HCT116 (cell line): ENCODE results near the gene ATAT1. TPM values are rescaled to one million over a fixed set of nuclear protein-coding genes. Genes with fewer than 3 reads are reported as not detected.
A peak's percentile ranks its signal among the peaks of the same experiment; 100 is the strongest.

Experiments
- ATAC-seq: fragments of 200-7000 bp; cut with Tn5 transposase; 2 replicates; pipeline ENCODE4 v1.9.1; 2020; ENCODE audit warnings: mild to moderate bottlenecking, moderate library complexity
- BruUV-seq: library from RNA; stranded (reverse); fragments of 400-500 nt; replicated peaks from 2 replicates; lab custom pipeline; 2021; lab: Mats Ljungman, UMichigan
- CTCF ChIA-PET: fragments of 300-600 bp; sonication (Branson Sonifier 250); formaldehyde crosslinking; loops from one replicate; lab custom pipeline; 2021; ENCODE audit warnings: antibody characterized with exemption; lab: Charles Lee
- POLR2A ChIA-PET: fragments of 300-600, 350-600 bp; sonication (Branson Sonifier 250); formaldehyde crosslinking; loops from one replicate; lab custom pipeline; 2021; ENCODE audit warnings: antibody characterized with exemption; lab: Charles Lee
- RAD21 ChIA-PET, 2 experiments: fragments of 300-600 bp; sonication (Branson Sonifier 250); formaldehyde crosslinking; loops; one replicate each; lab custom pipeline; 2023; ENCODE audit warnings: low total read pairs in 2 of 2; ENCODE audit not compliant: uncharacterized antibody in 2 of 2, unreplicated experiment in 2 of 2, low non-redundant PET in 1 of 2; lab: Charles Lee
- DNase-seq: peaks from one replicate; pipeline ENCODE4 v3.0.0-alpha.2; 2010; ENCODE audit warnings: low read depth, low spot score
- H2AFZ ChIP-seq: fragments of 200-600 bp; shearing (Covaris generic), sonication (generic); 2 replicates; pipeline ENCODE4 v1.6.1; 2017; ENCODE audit warnings: low read depth, mixed run types, mixed read lengths, antibody characterized with exemption, low read length; ENCODE audit not compliant: poor library complexity, severe bottlenecking
- H3K27ac ChIP-seq: 2 replicates; pipeline ENCODE4 v1.5.1; 2012; ENCODE audit warnings: low read depth, low read length
- H3K27me3 ChIP-seq: fragments of 200-600 bp; sonication (generic); 2 replicates; pipeline ENCODE4 v1.6.1; 2016; ENCODE audit warnings: mixed run types, low read length, mixed read lengths; ENCODE audit not compliant: insufficient read depth
- H3K36me3 ChIP-seq, 2 experiments: fragments of 200-500 bp in 1 of 2; fragments of 200-600 bp in 1 of 2; sonication (Bioruptor generic) in 1 of 2; sonication (generic) in 1 of 2; 2 replicates each; pipeline versions ENCODE4 v1.5.1 to v1.6.1; 2014 to 2016; ENCODE audit warnings: low read length in 2 of 2, inconsistent platforms in 1 of 2, mixed read lengths in 1 of 2, mixed run types in 1 of 2; ENCODE audit not compliant: insufficient read depth in 2 of 2, control insufficient read depth in 1 of 2
- H3K4me1 ChIP-seq, 2 experiments: fragments of 200-600 bp in 1 of 2; sonication (generic) in 1 of 2; 2 replicates each; pipeline versions ENCODE4 v1.5.1 to v1.6.1; 2012 to 2017; ENCODE audit warnings: low read length in 2 of 2, inconsistent platforms in 1 of 2, mild to moderate bottlenecking in 1 of 2, mixed read lengths in 1 of 2, mixed run types in 1 of 2, moderate library complexity in 1 of 2; ENCODE audit not compliant: insufficient read depth in 2 of 2, control insufficient read depth in 1 of 2
- H3K4me2 ChIP-seq: fragments of 200-600 bp; sonication (generic); 2 replicates; pipeline ENCODE4 v1.6.1; 2017; ENCODE audit warnings: mixed run types, low read length, mixed read lengths
- H3K4me3 ChIP-seq, 2 experiments: fragments of 200-600 bp in 1 of 2; sonication (generic) in 1 of 2; replicated peaks in 1 of 2; 2 replicates each; pipeline ENCODE4 v1.5.1; 2011 to 2016; ENCODE audit warnings: low read length in 2 of 2, control low read depth in 1 of 2, low read depth in 1 of 2, mild to moderate bottlenecking in 1 of 2, mixed read lengths in 1 of 2, mixed run types in 1 of 2
- H3K79me2 ChIP-seq: fragments of 200-600 bp; sonication (generic); 2 replicates; pipeline ENCODE4 v1.6.1; 2017; ENCODE audit warnings: mild to moderate bottlenecking, mixed run types, low read length, moderate library complexity, mixed read lengths; ENCODE audit not compliant: insufficient read depth
- H3K9ac ChIP-seq: fragments of 200-600 bp; sonication (generic); 2 replicates; pipeline ENCODE4 v1.6.1; 2016; ENCODE audit warnings: low read length, mixed read lengths
- H3K9me2 ChIP-seq: fragments of 200-600 bp; sonication (generic), shearing (Covaris generic); 2 replicates; pipeline ENCODE4 v1.6.1; 2017; ENCODE audit warnings: mixed run types, mild to moderate bottlenecking, moderate library complexity; ENCODE audit not compliant: insufficient read depth
- H3K9me3 ChIP-seq, 2 experiments: fragments of 200-500 bp in 1 of 2; fragments of 200-600 bp in 1 of 2; sonication (Bioruptor generic) in 1 of 2; sonication (generic) in 1 of 2; 2 replicates each; pipeline ENCODE4 v1.6.1; 2014 to 2017; ENCODE audit warnings: low read length in 2 of 2, mixed read lengths in 2 of 2, inconsistent platforms in 1 of 2, low read depth in 1 of 2, mild to moderate bottlenecking in 1 of 2, mixed run types in 1 of 2, moderate library complexity in 1 of 2; ENCODE audit not compliant: control insufficient read depth in 1 of 2, insufficient read depth in 1 of 2
- H4K20me1 ChIP-seq: fragments of 200-600 bp; sonication (generic), shearing (Covaris generic); 2 replicates; pipeline ENCODE4 v1.6.1; 2017; ENCODE audit warnings: mixed run types, mild to moderate bottlenecking, moderate library complexity; ENCODE audit not compliant: insufficient read depth
- CTCF ChIP-seq, 3 experiments: fragments of 200-600 bp in 1 of 3; sonication (generic) in 1 of 3; IDR thresholded peaks in 2 of 3; conservative IDR thresholded peaks in 1 of 3; 2 replicates each; pipeline ENCODE4 v1.5.1; 2012 to 2017; ENCODE audit warnings: low read depth in 2 of 3, low read length in 2 of 3, antibody characterized with exemption in 1 of 3, borderline replicate concordance in 1 of 3, control low read depth in 1 of 3, mild to moderate bottlenecking in 1 of 3, mixed read lengths in 1 of 3, mixed run types in 1 of 3, moderate library complexity in 1 of 3; ENCODE audit not compliant: insufficient read depth in 1 of 3
- EGR1 ChIP-seq: IDR thresholded peaks from 2 replicates; pipeline ENCODE4 v1.6.1; 2012; ENCODE audit warnings: low read depth
- ELF1 ChIP-seq: IDR thresholded peaks from 2 replicates; pipeline ENCODE4 v1.6.1; 2012; ENCODE audit warnings: low read depth, borderline replicate concordance
- EZH2phosphoT487 ChIP-seq: fragments of 200-600 bp; IDR thresholded peaks from 2 replicates; pipeline ENCODE4 v1.6.1; 2018; ENCODE audit warnings: antibody characterized with exemption, borderline replicate concordance
- POLR2A ChIP-seq: IDR thresholded peaks from 2 replicates; pipeline ENCODE4 v1.7.0; 2011; ENCODE audit warnings: borderline replicate concordance; ENCODE audit not compliant: insufficient read depth, insufficient read length; ENCODE audit errors: extremely low read depth
- POLR2AphosphoS5 ChIP-seq: IDR thresholded peaks from 2 replicates; pipeline ENCODE4 v1.6.1; 2011; ENCODE audit warnings: mild to moderate bottlenecking, low read depth, low read length, moderate library complexity
- RAD21 ChIP-seq: IDR thresholded peaks from 2 replicates; pipeline ENCODE4 v1.6.1; 2012; ENCODE audit warnings: low read depth, mild to moderate bottlenecking
- SIN3A ChIP-seq: IDR thresholded peaks from 2 replicates; pipeline ENCODE4 v1.6.1; 2012; ENCODE audit warnings: low read depth
- SP1 ChIP-seq: IDR thresholded peaks from 2 replicates; pipeline ENCODE4 v1.6.1; 2012; ENCODE audit warnings: low read depth
- TCF7L2 ChIP-seq: IDR thresholded peaks from 2 replicates; pipeline ENCODE4 v1.7.0; 2011; ENCODE audit warnings: borderline replicate concordance, inconsistent platforms; ENCODE audit not compliant: insufficient read depth, insufficient read length; ENCODE audit errors: extremely low read depth
- ZFX ChIP-seq: fragments of 450-650 bp; IDR thresholded peaks from 2 replicates; pipeline ENCODE4 v1.6.1; 2017
- ZNF274 ChIP-seq: fragments of 200-500 bp; sonication (Bioruptor generic); IDR thresholded peaks from 2 replicates; pipeline ENCODE4 v1.6.1; 2014; ENCODE audit warnings: mild to moderate bottlenecking, low read depth, low read length, inconsistent platforms
- intact Hi-C: fragments of 100-400 bp; cut with micrococcal nuclease; formaldehyde crosslinking; loops from 2 replicates; pipeline ENCODE4 v1.10.0; 2022
- total RNA-seq: library from RNA; stranded (reverse); gene quantifications from one replicate; pipeline ENCODE4 v1.2.1, GENCODE V29; 2021; ENCODE audit not compliant: unreplicated experiment

ATAT1 gene
- total RNA-seq, 1 experiment from 2014 or later: 19.8 TPM

DNA sequence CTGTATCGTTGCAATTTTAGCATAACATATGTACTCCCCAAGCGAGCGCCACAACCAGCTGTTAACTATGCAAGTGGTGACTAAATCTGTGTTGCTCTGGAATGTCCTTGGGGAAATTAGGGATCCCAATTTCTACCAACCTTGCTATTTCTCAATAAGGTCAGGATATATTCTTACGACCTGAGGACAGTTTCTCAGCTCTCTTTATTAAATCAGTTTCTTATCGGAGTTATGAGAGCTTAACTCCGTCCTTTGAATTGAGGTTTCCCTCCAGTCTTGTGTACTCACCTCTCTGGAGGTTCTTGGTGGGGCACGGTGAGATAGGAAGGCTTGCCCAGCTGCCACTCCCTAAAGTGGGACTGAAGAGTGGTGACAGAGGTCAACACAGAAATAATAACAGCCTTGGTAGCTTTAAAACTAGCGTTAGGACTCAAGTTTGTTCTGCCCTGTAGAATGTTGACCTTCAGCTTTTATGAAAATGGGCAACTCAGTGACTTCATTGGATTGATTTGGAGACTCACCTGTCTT is 8.3 kb upstream of the ATAT1 start:
- peaks cover 13 to 37% of the 10 kb centered on the region in 2 experiments for H3K4me1 ChIP-seq
- no peaks in the 10 kb centered on the region for H3K9me2 ChIP-seq
- intact Hi-C loops: loop anchor here (10.0 kb wide), 1 partner anchor 196 kb away; no protein-coding TSS in a partner anchor
- peak overlapping the region; percentile 98 for H3K9ac ChIP-seq
- no peaks in the 10 kb centered on the region for H3K9me3 ChIP-seq
- H3K4me2 ChIP-seq: peak overlapping the region; percentile 85
- peak overlapping the region; percentile 68 to 87 for H3K4me3 ChIP-seq
- H4K20me1 ChIP-seq: no peaks in the 10 kb centered on the region; the same call in 1 of the 2 replicates
- POLR2A ChIA-PET: interaction anchor here (0.8 to 1.6 kb wide), 6 partner anchors 27 to 113 kb away, joined by 3 to 7 read pairs (median 4); no protein-coding TSS in a partner anchor
- no TSS peak for BruUV-seq
- CTCF ChIA-PET: interaction anchor here (1.0 kb wide), 1 partner anchor 112 kb away, joined by 5 read pairs; no protein-coding TSS in a partner anchor
- H3K79me2 ChIP-seq: peaks cover 63% of the 10 kb centered on the region
- H2AFZ ChIP-seq: no peak overlapping the region
- TF ChIP-seq SP1: no peak
- H3K27me3 ChIP-seq: no peaks in the 10 kb centered on the region
- no peak for DNase-seq
- H3K27ac ChIP-seq: peak overlapping the region; percentile 84
- peaks cover 31 to 44% of the 10 kb centered on the region in 2 experiments for H3K36me3 ChIP-seq
- RAD21 ChIA-PET: no interaction called here
- no peak for ATAC-seq

DNA sequence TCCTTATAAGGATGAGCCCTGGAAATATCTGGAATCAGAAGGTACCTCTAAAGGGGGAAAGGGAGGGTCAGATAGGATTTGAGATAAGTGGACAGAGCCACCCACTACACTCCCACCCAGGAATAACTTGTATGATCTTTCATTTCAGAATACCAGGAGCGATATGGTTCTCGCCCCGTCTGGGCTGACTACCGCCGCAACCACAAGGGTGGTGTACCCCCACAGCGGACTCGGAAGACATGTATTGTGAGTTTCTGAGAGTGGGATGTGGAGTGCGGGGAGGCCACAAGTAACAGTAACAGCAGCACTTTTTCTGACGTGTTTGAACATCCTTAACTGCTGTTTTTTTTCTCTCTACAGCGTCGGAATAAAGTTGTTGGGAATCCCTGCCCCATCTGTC is 7.1 kb upstream of the ATAT1 start:
- no peak for ATAC-seq
- intact Hi-C loops: loop anchor here (10.0 kb wide), 1 partner anchor 195 kb away; no protein-coding TSS in a partner anchor
- ChIA-PET POLR2A (no interaction called here), RAD21 (no interaction called here), CTCF (no interaction called here)
- H3K9me3 ChIP-seq: no peaks in the 10 kb centered on the region
- peaks cover 58% of the 10 kb centered on the region for H3K79me2 ChIP-seq
- TF ChIP-seq TCF7L2: no peak
- no peak for TF ChIP-seq POLR2A
- no peak for TF ChIP-seq EGR1
- no peak for TF ChIP-seq SIN3A
- TF ChIP-seq RAD21: no peak
- TF ChIP-seq ZNF274: no peak
- no peak for TF ChIP-seq CTCF (IDR thresholded peaks at IDR 0.05 in 2 of 3, conservative IDR thresholded peaks at IDR 0.05 in 1 of 3; ENCODE audit: borderline replicate concordance in 1 of 3, insufficient read depth in 1 of 3, low read depth in 2 of 3, low read length in 2 of 3)
- TF ChIP-seq ELF1: no peak
- TF ChIP-seq EZH2phosphoT487: no peak
- no peak for TF ChIP-seq ZFX
- no peak for TF ChIP-seq POLR2AphosphoS5
- H3K27me3 ChIP-seq: no peaks in the 10 kb centered on the region
- DNase-seq: no peak
- H3K9me2 ChIP-seq: no peaks in the 10 kb centered on the region
- H2AFZ ChIP-seq: no peak overlapping the region
- no peaks in the 10 kb centered on the region; the same call in 1 of the 2 replicates for H4K20me1 ChIP-seq
- H3K4me3 ChIP-seq: peak overlapping the region in 1 of 2 experiments; percentile 68; a peak in 1 of 4 replicates
- peak overlapping the region; percentile 98 for H3K9ac ChIP-seq
- BruUV-seq: no TSS peak
- peaks cover 6 to 29% of the 10 kb centered on the region in 2 experiments; a peak in 3 of 4 replicates for H3K4me1 ChIP-seq
- peak overlapping the region; percentile 85; the same call in 1 of the 2 replicates for H3K4me2 ChIP-seq
- H3K36me3 ChIP-seq: peaks cover 41 to 53% of the 10 kb centered on the region in 2 experiments
- H3K27ac ChIP-seq: no peak overlapping the region
